Caco-2 (cell line): ENCODE results near the gene GRIK4. TPM values are rescaled to one million over a fixed set of nuclear protein-coding genes. Genes with fewer than 3 reads are reported as not detected.

ENCODE experiments used
- BruUV-seq: library from RNA; stranded (reverse); fragments of 400-500 nt; replicated peaks from 2 replicates; lab custom pipeline; 2021; lab: Mats Ljungman, UMichigan
- CTCF ChIA-PET: fragments of 300-600 bp; sonication (Branson Sonifier 250); formaldehyde crosslinking; loops from one replicate; lab custom pipeline; 2022; ENCODE audit warnings: antibody characterized with exemption; lab: Charles Lee
- POLR2A ChIA-PET: fragments of 300-600 bp; sonication (Branson Sonifier 250); formaldehyde crosslinking; loops from one replicate; lab custom pipeline; 2022; ENCODE audit warnings: antibody characterized with exemption; lab: Charles Lee
- DNase-seq, 2 experiments: peaks; one replicate each; pipeline versions ENCODE4 v3.0.0 to v3.0.0-alpha.2; 2020 to 2022
- H3K27me3 ChIP-seq: replicated peaks from 2 replicates; pipeline ENCODE4 v1.6.0; 2011; ENCODE audit warnings: low read length; ENCODE audit not compliant: control insufficient read depth, insufficient read depth
- H3K36me3 ChIP-seq: 2 replicates; pipeline ENCODE4 v1.5.1; 2011; ENCODE audit warnings: low read length; ENCODE audit not compliant: control insufficient read depth, insufficient read depth
- H3K4me1 ChIP-seq: fragments of 250-450 bp; sonication (Bioruptor Pico); 2 replicates; pipeline ENCODE4 v1.5.1; 2020; ENCODE audit warnings: mild to moderate bottlenecking
- H3K4me3 ChIP-seq: 2 replicates; pipeline ENCODE4 v1.5.1; 2011; ENCODE audit warnings: low read depth, mild to moderate bottlenecking, control low read depth, low read length
- H3K9me3 ChIP-seq: fragments of 250-450 bp; sonication (Bioruptor Pico); 2 replicates; pipeline ENCODE4 v1.5.1; 2020; ENCODE audit warnings: mild to moderate bottlenecking, moderate library complexity
- H3K27ac Mint-ChIP-seq: one replicate; pipeline ENCODE4 v1.8.0; 2022; ENCODE audit warnings: mixed read lengths; ENCODE audit not compliant: unreplicated experiment
- H3K27me3 Mint-ChIP-seq: one replicate; pipeline ENCODE4 v1.8.0; 2022; ENCODE audit warnings: mixed read lengths; ENCODE audit not compliant: insufficient read depth, unreplicated experiment
- H3K36me3 Mint-ChIP-seq: one replicate; pipeline ENCODE4 v1.8.0; 2022; ENCODE audit warnings: mild to moderate bottlenecking, mixed read lengths; ENCODE audit not compliant: insufficient read depth, unreplicated experiment
- H3K4me1 Mint-ChIP-seq: one replicate; pipeline ENCODE4 v1.8.0; 2022; ENCODE audit warnings: low read depth, mixed read lengths; ENCODE audit not compliant: unreplicated experiment
- H3K4me3 Mint-ChIP-seq: one replicate; pipeline ENCODE4 v1.8.0; 2022; ENCODE audit warnings: mild to moderate bottlenecking, moderate library complexity, mixed read lengths; ENCODE audit not compliant: unreplicated experiment
- H3K9me3 Mint-ChIP-seq: one replicate; pipeline ENCODE4 v1.8.0; 2022; ENCODE audit warnings: mixed read lengths; ENCODE audit not compliant: unreplicated experiment
- CTCF ChIP-seq, 2 experiments: fragments of 200-600 bp in 1 of 2; IDR thresholded peaks; 1 replicate in 1 of 2; 2 replicates in 1 of 2; pipeline versions ENCODE4 v1.5.1 to v1.8.0; 2011 to 2022; ENCODE audit warnings: antibody characterized with exemption in 1 of 2, control low read depth in 1 of 2, inconsistent platforms in 1 of 2, low read depth in 1 of 2, low read length in 1 of 2, mild to moderate bottlenecking in 1 of 2, moderate library complexity in 1 of 2; ENCODE audit not compliant: insufficient read depth in 1 of 2, severe bottlenecking in 1 of 2, unreplicated experiment in 1 of 2
- intact Hi-C: fragments of 100-400 bp; cut with micrococcal nuclease; formaldehyde crosslinking; loops from one replicate; pipeline ENCODE4 v1.10.0; 2022; ENCODE audit not compliant: unreplicated experiment
- total RNA-seq: library from RNA; stranded (reverse); gene quantifications from 2 replicates; pipeline ENCODE4 v1.2.3, GENCODE V29; 2022

Gene GRIK4
- total RNA-seq, 1 experiment from 2014 or later: 2.0 TPM

- TF ChIP-seq CTCF (IDR thresholded peaks at IDR 0.05; ENCODE audit: insufficient read depth in 1 of 2, low read depth in 1 of 2, low read length in 1 of 2, severe bottlenecking in 1 of 2, unreplicated experiment in 1 of 2): peak; percentile 18 to 29
- Mint-ChIP-seq H3K27me3 (peaks cover 11% of the 10 kb centered on the region), H3K4me3 (no peak overlapping the region), H3K4me1 (no peaks in the 10 kb centered on the region), H3K36me3 (no peaks in the 10 kb centered on the region), H3K9me3 (peaks cover 26% of the 10 kb centered on the region), H3K27ac (no peak overlapping the region)
- ChIA-PET POLR2A (no interaction called here), CTCF (interaction anchor here (0.6 to 1.0 kb wide), 3 partner anchors 41 to 250 kb away, joined by 3 to 4 read pairs (median 3); no protein-coding TSS in a partner anchor)
- H3K4me3 ChIP-seq: no peak overlapping the region
- H3K9me3 ChIP-seq: peaks cover 5% of the 10 kb centered on the region; the same call in 1 of the 2 replicates
- H3K27me3 ChIP-seq: no peaks in the 10 kb centered on the region; the same call in 1 of the 2 replicates
- H3K4me1 ChIP-seq: no peaks in the 10 kb centered on the region
- H3K36me3 ChIP-seq: no peaks in the 10 kb centered on the region
- DNase-seq: no peak
- intact Hi-C loops: no loop called here
- BruUV-seq: no TSS peak
Measured at GRCh38 chr11:120945042-120945441, 433.5 kb downstream of the GRIK4 start.

GRCh38 chr11:120950880-120951279 is 439.3 kb downstream of the GRIK4 start:
- no TSS peak for BruUV-seq
- no peak for TF ChIP-seq CTCF (IDR thresholded peaks at IDR 0.05; ENCODE audit: insufficient read depth in 1 of 2, low read depth in 1 of 2, low read length in 1 of 2, severe bottlenecking in 1 of 2, unreplicated experiment in 1 of 2)
- no peak overlapping the region for H3K27ac Mint-ChIP-seq
- Histone ChIP-seq H3K27me3 (peaks cover 1% of the 10 kb centered on the region; the same call in 1 of the 2 replicates), H3K4me1 (peaks cover 5% of the 10 kb centered on the region; the same call in 1 of the 2 replicates), H3K9me3 (no peaks in the 10 kb centered on the region), H3K4me3 (no peak overlapping the region), H3K36me3 (no peaks in the 10 kb centered on the region)
- POLR2A ChIA-PET: no interaction called here
- peaks cover 7% of the 10 kb centered on the region for H3K4me1 Mint-ChIP-seq
- CTCF ChIA-PET: interaction anchor here (1.0 kb wide), 1 partner anchor 439 kb away, joined by 3 read pairs; the partner anchor contains the start of gene GRIK4
- DNase-seq: no peak
- H3K27me3 Mint-ChIP-seq: peaks cover 10% of the 10 kb centered on the region
- peaks cover 2% of the 10 kb centered on the region for H3K9me3 Mint-ChIP-seq
- no peaks in the 10 kb centered on the region for H3K36me3 Mint-ChIP-seq
- intact Hi-C loops: loop anchor here (5.0 kb wide), 1 partner anchor 614 kb away; the partner anchor contains the start of gene ARHGEF12
- no peak overlapping the region for H3K4me3 Mint-ChIP-seq

- peak overlapping the region; percentile 13; the same call in 1 of the 2 replicates for H3K4me3 ChIP-seq
- TF ChIP-seq CTCF (IDR thresholded peaks at IDR 0.05; ENCODE audit: insufficient read depth in 1 of 2, low read depth in 1 of 2, low read length in 1 of 2, severe bottlenecking in 1 of 2, unreplicated experiment in 1 of 2): peak; percentile 97 to 99
- CTCF ChIA-PET: interaction anchor here (0.6 to 2.0 kb wide), 22 partner anchors 14 to 1171 kb away, joined by 3 to 16 read pairs (median 3); partner anchors contain the start of gene GRIK4
- Mint-ChIP-seq H3K4me1 (peaks cover 7% of the 10 kb centered on the region), H3K4me3 (peak overlapping the region; percentile 67), H3K27me3 (peaks cover 10% of the 10 kb centered on the region), H3K9me3 (no peaks in the 10 kb centered on the region), H3K27ac (no peak overlapping the region), H3K36me3 (no peaks in the 10 kb centered on the region)
- no peaks in the 10 kb centered on the region for H3K9me3 ChIP-seq
- DNase-seq: peak; percentile 91 to 93
- intact Hi-C loops: loop anchor here (1.0 to 5.0 kb wide), 6 partner anchors 18 to 615 kb away; partner anchors contain the start of genes ARHGEF12 and GRIK4
- H3K4me1 ChIP-seq: peaks cover 5% of the 10 kb centered on the region; the same call in 1 of the 2 replicates
- peaks cover 1% of the 10 kb centered on the region; the same call in 1 of the 2 replicates for H3K27me3 ChIP-seq
- H3K36me3 ChIP-seq: no peaks in the 10 kb centered on the region
- POLR2A ChIA-PET: no interaction called here
- no TSS peak for BruUV-seq
Measured at GRCh38 chr11:120952461-120953434, 441.2 kb downstream of the GRIK4 start.
